HepG2 (cell line): Measurements from ENCODE around the gene TOM1L2. TPM values are rescaled to one million over a fixed set of nuclear protein-coding genes. Genes with fewer than 3 reads are reported as not detected.

Experiments
- IRX3 ChIP-seq: sonication (generic); formaldehyde crosslinking; IDR thresholded peaks from 2 replicates; pipeline ENCODE4 v1.8.1; 2023; ENCODE audit warnings: mild to moderate bottlenecking, low read depth, missing genetic modification reagents, borderline replicate concordance
- KLF6 ChIP-seq: IDR thresholded peaks from 2 replicates; pipeline ENCODE4 v1.8.0; 2016; ENCODE audit warnings: missing biosample characterization, missing genetic modification reagents
- MED13 ChIP-seq: sonication (generic); formaldehyde crosslinking; IDR thresholded peaks from 2 replicates; pipeline ENCODE4 v1.5.0; 2020; ENCODE audit warnings: missing genetic modification reagents
- NCOA2 ChIP-seq: sonication (generic); formaldehyde crosslinking; IDR thresholded peaks from 2 replicates; pipeline ENCODE4 v1.8.0; 2022; ENCODE audit warnings: inconsistent platforms
- NFKB2 ChIP-seq: sonication (generic); formaldehyde crosslinking; IDR thresholded peaks from 2 replicates; pipeline ENCODE4 v1.4.0; 2020; ENCODE audit warnings: missing genetic modification reagents, borderline replicate concordance
- NFKBIZ ChIP-seq: IDR thresholded peaks from 2 replicates; pipeline ENCODE4 v1.6.1; 2018; ENCODE audit warnings: missing genetic modification reagents, missing compliant biosample characterization
- NFYC ChIP-seq: IDR thresholded peaks from 2 replicates; pipeline ENCODE4 v1.6.1; 2016; ENCODE audit warnings: missing genetic modification reagents, missing compliant biosample characterization
- SPEN ChIP-seq: sonication (generic); formaldehyde crosslinking; IDR thresholded peaks from 2 replicates; pipeline ENCODE4 v1.5.1; 2020; ENCODE audit warnings: low read depth, mild to moderate bottlenecking, missing genetic modification reagents
- U2AF1 ChIP-seq: fragments of 200-400 bp; formaldehyde crosslinking; optimal IDR thresholded peaks from 2 replicates; pipeline ENCODE3; 2017; ENCODE audit warnings: mild to moderate bottlenecking, low read depth, low read length
- ZMYM4 ChIP-seq: sonication (generic); formaldehyde crosslinking; IDR thresholded peaks from 2 replicates; pipeline ENCODE4 v1.8.1; 2023; ENCODE audit warnings: mild to moderate bottlenecking, missing genetic modification reagents
- ZNF142 ChIP-seq: sonication (generic); formaldehyde crosslinking; IDR thresholded peaks from 2 replicates; pipeline ENCODE4 v1.4.0; 2020; ENCODE audit warnings: missing genetic modification reagents
- ZNF337 ChIP-seq: sonication (generic); formaldehyde crosslinking; IDR thresholded peaks from 2 replicates; pipeline ENCODE4 v1.5.1; 2020; ENCODE audit warnings: missing genetic modification reagents, low read depth, mild to moderate bottlenecking, borderline replicate concordance
- ZNF34 ChIP-seq: sonication (generic); formaldehyde crosslinking; IDR thresholded peaks from 2 replicates; pipeline ENCODE4 v1.4.0; 2020; ENCODE audit warnings: mild to moderate bottlenecking, missing genetic modification reagents, borderline replicate concordance
- ZNF558 ChIP-seq: sonication (generic); formaldehyde crosslinking; IDR thresholded peaks from 2 replicates; pipeline ENCODE4 v1.9.0; 2022; ENCODE audit warnings: mild to moderate bottlenecking, missing genetic modification reagents, borderline replicate concordance
- ZNF574 ChIP-seq: sonication (generic); formaldehyde crosslinking; IDR thresholded peaks from 2 replicates; pipeline ENCODE4 v1.4.0; 2020; ENCODE audit warnings: missing genetic modification reagents
- polyA plus RNA-seq, 8 experiments: library from polyadenylated mRNA; depleted of rRNA in 3 of 8; stranded (reverse) in 7 of 8; unstranded in 1 of 8; fragments of >200 nt; fragmentation: Illumina TruSeq in 4 of 8; extraction: Trizol in 4 of 8; gene quantifications; 2 replicates each; pipeline versions ENCODE4 v1.2.1 to v1.2.3, GENCODE V29; 2011 to 2016; ENCODE audit warnings: low read depth in 4 of 8, missing spikeins in 1 of 8, mixed read lengths in 1 of 8; ENCODE audit not compliant: insufficient read depth in 1 of 8
- total RNA-seq, 5 experiments: library from RNA; depleted of rRNA; stranded (reverse); fragments of >200 nt; fragmentation: Illumina TruSeq; extraction: Trizol; gene quantifications; 2 replicates each; pipeline ENCODE4 v1.2.3, GENCODE V29; 2016; ENCODE audit warnings: low read depth in 1 of 5
- TF ChIP-seq, protein P1 (sequence below): sonication (generic); formaldehyde crosslinking; IDR thresholded peaks from 2 replicates; pipeline ENCODE4 v1.5.0; 2020; ENCODE audit warnings: missing genetic modification reagents
- TF ChIP-seq, protein P2 (sequence below): sonication (generic); formaldehyde crosslinking; IDR thresholded peaks from 2 replicates; pipeline ENCODE4 v1.8.1; 2023; ENCODE audit warnings: missing genetic modification reagents, inconsistent platforms, borderline replicate concordance

TOM1L2 gene
- total and polyA plus RNA-seq, 2 of the 13 experiments (the other 11 are each of a cell fraction or from before 2014, with no cell fraction given) = 4.7 to 7.4 TPM

- TF ChIP-seq ZNF34 = no peak
- TF ChIP-seq U2AF1 = no peak
- peak; percentile 62; the same call in 1 of the 2 replicates for TF ChIP-seq NFKB2 (CRISPR knock-in tag)
- no peak; the same call in 1 of the 2 replicates for TF ChIP-seq ZNF142
- TF ChIP-seq IRX3 (CRISPR knock-in tag) = no peak
- TF ChIP-seq SPEN (CRISPR knock-in tag) = peak; percentile 89; the same call in 1 of the 2 replicates
- TF ChIP-seq, protein P1, sequence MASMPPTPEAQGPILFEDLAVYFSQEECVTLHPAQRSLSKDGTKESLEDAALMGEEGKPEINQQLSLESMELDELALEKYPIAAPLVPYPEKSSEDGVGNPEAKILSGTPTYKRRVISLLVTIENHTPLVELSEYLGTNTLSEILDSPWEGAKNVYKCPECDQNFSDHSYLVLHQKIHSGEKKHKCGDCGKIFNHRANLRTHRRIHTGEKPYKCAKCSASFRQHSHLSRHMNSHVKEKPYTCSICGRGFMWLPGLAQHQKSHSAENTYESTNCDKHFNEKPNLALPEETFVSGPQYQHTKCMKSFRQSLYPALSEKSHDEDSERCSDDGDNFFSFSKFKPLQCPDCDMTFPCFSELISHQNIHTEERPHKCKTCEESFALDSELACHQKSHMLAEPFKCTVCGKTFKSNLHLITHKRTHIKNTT = no peak
- TF ChIP-seq NCOA2 (CRISPR knock-in tag) = peak; percentile 22; the same call in 1 of the 2 replicates
- peak; percentile 83; the same call in 1 of the 2 replicates for TF ChIP-seq ZNF558 (CRISPR knock-in tag)
- TF ChIP-seq NFYC (CRISPR knock-in tag) = peak; percentile 74
- peak; percentile 81 for TF ChIP-seq ZNF574 (CRISPR knock-in tag)
- TF ChIP-seq, protein P2, sequence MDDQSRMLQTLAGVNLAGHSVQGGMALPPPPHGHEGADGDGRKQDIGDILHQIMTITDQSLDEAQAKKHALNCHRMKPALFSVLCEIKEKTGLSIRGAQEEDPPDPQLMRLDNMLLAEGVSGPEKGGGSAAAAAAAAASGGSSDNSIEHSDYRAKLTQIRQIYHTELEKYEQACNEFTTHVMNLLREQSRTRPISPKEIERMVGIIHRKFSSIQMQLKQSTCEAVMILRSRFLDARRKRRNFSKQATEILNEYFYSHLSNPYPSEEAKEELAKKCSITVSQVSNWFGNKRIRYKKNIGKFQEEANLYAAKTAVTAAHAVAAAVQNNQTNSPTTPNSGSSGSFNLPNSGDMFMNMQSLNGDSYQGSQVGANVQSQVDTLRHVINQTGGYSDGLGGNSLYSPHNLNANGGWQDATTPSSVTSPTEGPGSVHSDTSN (CRISPR knock-in tag) = no peak
- TF ChIP-seq MED13 (CRISPR knock-in tag) = no peak
- peak; percentile 38; the same call in 1 of the 2 replicates for TF ChIP-seq ZNF337
- TF ChIP-seq NFKBIZ (CRISPR knock-in tag) = no peak; the same call in 1 of the 2 replicates
- peak; percentile 76 for TF ChIP-seq ZMYM4
- TF ChIP-seq KLF6 = 0 out of 2 replicates have a peak, but pooled peaks have one; percentile 55
Observed at GRCh38 chr17:17839791-17840707, 132.2 kb downstream of the TOM1L2 start (continued).
